Measurements from ENCODE around the gene ADAMTS12.

The ADAMTS12 gene

GRCh38 chr5:33841891-33842290 lies 49.9 kb downstream of the ADAMTS12 start:
- no peak for DNase-seq (ENCODE audit: low spot score)

DNA sequence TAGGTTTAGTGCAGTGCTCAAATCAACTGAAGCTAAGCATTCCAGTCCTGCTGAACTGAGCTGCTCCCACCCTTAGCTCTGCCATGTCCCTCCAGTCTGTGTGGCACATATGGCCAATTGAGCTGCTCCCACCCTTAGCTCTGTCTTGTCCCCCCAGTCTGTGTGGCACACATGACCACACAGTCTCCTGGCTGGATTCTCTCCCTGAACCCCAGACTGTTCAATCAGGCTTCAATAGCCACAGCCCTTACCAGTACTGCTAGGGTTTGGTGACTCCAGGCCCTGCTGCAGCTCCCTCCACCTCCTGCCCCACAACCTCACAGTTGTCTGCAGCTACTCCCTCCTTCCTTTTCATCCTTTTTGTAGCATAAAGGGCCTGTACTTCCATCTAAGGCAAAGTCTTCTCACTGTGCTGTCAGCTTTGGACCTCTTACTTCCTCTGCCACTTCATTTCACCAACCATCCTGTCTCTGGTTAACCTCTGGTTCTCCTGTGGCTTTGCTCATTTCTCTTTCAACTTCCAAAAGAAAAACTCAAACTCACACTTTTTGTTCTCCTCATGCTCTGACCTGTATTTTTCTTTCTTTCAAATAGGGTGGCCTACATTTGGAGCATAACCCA lies 50.8 kb downstream of the ADAMTS12 start:
- DNase-seq (ENCODE audit: low spot score) = no peak

DNA sequence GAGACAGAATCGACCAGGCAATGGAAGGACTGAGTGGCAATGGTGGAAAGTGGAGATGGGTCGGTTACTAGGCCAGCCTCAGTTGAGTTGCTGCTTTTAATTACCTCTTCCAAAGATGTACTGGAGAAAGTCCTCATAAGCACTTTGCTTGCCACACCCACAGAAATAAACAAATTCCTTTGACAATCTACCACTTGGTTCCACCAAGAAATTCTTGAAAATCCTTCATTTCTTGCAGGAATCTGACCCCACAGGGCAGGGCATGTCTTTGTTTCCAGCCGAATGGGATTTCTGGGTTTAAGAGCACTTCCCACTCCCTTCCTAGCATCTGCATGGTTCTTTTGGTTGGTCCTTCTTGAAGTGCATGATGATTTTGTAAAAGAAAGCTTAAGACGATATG lies 54.5 kb downstream of the ADAMTS12 start:
- DNase-seq (ENCODE audit: low spot score) = no peak

GRCh38 chr5:33834334-33834733 lies 57.5 kb downstream of the ADAMTS12 start:
- DNase-seq (ENCODE audit: low spot score) = no peak

GRCh38 chr5:33833237-33833575 lies 58.6 kb downstream of the ADAMTS12 start:
- no peak for DNase-seq (ENCODE audit: low spot score)

GRCh38 chr5:33832404-33833236 lies 59.2 kb downstream of the ADAMTS12 start:
- DNase-seq (ENCODE audit: low spot score) = no peak

DNA sequence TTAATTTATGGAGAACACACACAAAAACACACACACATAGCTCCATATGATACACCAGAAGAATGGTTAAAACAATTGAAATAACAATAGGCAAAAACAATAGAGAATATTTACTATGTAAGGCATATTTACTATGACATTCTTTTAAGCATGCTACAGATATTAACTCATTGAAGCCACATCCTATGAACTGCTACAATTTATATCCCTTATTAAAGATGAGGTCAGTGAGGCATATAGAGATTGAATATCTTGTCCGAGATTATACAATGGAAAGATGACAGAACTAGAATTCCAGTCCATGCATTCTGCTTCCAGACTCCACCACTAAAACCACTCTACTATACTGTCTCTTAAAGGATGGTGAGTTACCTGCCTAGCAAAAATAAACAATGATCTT lies 60.7 kb downstream of the ADAMTS12 start:
- DNase-seq (ENCODE audit: low spot score) = no peak

- no peak for DNase-seq (ENCODE audit: low spot score)
Measured at GRCh38 chr5:33829430-33829829, 62.4 kb downstream of the ADAMTS12 start.

DNA sequence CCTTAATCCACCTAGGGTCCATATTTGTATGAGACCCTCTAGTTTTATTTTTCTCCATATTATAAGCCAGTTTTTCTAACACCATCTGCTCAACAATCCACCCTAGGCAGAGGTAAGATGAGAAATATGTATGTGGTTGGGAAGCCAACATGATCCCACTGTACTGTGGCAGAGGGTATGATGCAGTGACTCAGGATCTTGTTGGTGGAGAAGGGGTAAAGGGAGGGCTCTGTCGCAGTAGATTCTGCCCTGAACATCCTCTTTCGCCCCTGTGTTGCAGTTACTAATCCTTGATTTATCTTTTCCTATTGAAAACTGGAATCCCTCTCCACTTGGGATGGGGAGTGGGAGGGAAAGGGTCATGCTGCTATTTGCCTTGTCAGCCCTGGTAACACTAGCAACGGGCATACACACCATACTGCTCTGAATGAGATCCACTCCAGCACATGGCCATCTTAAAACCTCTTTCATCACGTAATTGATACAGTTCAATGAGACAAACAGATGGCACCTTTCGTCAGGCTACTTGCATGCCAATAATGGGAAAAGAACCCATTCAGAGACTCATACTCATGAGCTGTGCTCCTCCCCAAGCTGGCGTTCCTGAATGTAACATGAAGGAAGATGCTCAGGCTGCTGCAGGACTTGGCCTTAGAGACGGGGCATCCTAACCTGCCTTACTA lies 63.0 kb downstream of the ADAMTS12 start:
- DNase-seq (ENCODE audit: low spot score) = no peak

- DNase-seq (ENCODE audit: low spot score) = no peak
Measured at GRCh38 chr5:33827885-33828284, 63.9 kb downstream of the ADAMTS12 start.

- no peak for DNase-seq (ENCODE audit: low spot score)
Measured at GRCh38 chr5:33827018-33827707, 64.6 kb downstream of the ADAMTS12 start.

DNA sequence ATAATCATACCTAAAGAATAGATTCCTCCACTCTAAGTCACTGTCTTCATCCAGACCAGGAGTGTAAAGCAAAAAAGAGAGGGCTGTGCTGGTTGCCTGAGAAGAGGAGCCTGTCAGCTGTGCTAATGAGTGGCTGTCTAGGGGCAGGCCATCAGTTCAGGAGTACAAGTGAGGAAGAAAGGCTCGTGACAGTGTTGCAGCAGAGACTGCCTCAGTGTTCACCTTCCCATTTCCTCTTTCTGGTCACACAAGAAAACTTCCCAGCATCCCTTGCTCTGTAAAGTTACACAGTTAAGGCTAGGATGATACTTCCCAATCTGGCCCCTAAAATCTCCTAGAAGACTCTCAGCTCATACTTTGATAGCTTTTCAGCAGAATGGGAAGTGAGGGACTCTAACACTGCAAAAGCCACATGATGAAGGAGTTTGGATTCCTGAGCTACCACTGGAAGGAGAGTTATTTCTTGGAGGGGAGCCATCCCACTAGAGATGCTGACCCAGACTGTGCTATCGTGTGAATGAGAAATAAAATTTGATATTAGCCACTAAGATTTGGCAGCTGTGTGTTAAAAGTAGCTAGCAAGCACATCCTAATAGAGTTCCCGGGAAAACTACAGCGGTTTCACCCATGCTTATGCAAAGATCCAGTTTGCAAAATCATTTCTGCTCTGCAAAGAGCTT lies 67.1 kb downstream of the ADAMTS12 start:
- DNase-seq (ENCODE audit: low spot score) = peak; percentile 55

- no peak for DNase-seq (ENCODE audit: low spot score)
Measured at GRCh38 chr5:33817301-33817700, 74.5 kb downstream of the ADAMTS12 start.

DNA sequence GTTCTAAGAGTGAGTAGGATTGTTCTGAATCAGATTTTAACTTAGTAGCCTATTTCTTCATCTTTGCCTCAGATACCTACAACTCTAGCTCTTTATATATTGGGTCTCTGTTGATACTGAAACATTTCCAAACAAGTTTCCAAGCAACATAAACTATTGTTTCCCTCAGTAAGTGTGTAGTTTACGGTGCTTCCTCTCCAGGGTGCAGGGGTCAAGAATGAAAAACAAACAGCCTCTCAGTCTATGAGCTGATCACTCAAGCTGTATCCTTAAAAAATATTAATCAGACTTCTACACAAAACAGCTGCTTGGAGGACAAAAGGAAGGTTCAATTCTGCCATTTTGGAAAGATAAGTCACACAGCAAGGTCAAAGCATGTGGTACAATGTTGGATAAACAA lies 75.0 kb downstream of the ADAMTS12 start:
- DNase-seq (ENCODE audit: low spot score) = no peak

DNA sequence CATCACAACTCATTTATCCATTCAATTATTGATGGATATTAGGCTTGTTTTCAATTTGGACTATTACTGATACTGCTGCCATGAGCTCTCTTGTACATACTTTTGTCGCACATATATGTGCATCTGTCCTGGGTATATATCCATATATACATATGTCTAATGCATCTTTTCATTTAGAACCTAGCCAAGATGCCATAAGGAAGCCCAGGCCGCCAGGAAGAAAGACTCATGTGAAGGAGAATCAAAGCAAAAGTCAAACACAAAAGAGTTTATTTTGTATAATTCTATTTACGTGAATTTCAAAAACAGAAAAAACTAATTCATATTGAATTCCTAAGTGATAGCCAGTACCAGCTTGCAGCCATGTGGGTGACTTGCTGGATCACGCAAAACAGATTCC lies 79.0 kb downstream of the ADAMTS12 start:
- no peak for DNase-seq (ENCODE audit: low spot score)

DNA sequence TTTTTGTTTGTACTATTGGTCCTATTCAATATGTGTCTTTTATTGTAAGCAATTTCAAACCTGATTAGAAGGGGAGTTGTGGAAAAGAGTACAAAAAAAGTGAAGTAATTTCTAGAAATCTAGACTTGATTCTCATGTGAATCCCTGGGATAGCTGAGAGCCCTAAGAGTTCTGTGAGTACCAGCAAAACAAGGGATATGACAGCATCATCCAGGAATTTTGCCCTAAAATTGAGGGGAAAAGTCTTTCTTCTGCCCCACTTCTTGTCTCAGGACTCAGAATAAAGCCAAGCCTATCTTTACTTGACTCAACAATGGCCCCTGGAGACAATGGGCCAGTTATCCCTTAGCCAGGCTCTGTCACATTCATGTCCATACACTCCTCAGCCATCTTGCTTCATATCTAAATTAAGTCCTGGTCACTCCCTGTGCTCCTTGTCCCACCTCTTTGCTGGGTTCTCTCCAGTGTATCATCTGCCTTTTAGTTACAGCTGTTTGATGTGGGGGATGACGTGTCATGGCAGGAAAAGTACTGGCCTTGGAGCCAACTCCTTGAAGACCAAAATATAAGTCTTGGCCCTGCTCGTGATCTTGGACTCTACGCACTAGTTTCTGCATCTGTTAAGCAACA lies 81.2 kb downstream of the ADAMTS12 start:
- DNase-seq (ENCODE audit: low spot score) = no peak

DNA sequence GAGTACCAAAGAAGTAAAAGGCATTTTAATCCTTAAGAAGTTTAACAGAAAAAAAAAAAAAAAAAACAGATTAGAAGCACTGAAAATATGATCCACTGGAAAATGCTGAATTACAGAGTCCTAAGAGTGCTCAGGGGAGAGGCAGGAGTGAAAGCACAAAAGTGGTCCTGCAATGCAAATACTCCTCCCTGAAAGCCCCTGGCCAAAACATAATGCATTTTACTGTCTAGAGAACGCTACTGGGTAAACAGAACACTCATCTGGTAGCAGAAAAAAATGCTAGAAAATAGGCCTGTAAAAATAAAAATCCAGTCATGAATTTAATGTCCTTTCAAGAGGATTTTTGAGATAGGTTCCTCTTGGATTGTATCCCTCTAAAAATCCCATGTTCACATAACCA lies 81.9 kb downstream of the ADAMTS12 start:
- no peak for DNase-seq (ENCODE audit: low spot score)

GRCh38 chr5:33808699-33809098 lies 83.1 kb downstream of the ADAMTS12 start:
- no peak for DNase-seq (ENCODE audit: low spot score)

DNA sequence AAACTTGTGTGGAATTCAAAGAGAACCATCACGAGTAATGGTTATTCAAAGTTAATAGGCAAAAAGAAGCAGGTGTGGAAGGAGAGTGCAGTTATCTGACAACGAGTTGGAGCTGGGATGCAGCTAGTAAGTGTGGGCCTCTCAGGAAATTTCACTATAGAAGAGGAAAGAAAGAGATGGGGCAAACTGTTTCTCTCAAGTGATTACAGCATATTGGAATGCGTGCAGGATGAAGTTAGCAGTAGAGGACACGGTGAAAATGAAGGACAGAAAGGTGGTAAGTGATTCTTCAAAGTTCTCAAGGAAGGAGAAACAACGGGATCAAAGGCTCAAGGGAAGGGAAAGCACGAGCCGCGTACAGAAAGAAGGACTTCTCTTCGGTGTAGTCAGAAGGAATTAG lies 84.0 kb downstream of the ADAMTS12 start:
- DNase-seq (ENCODE audit: low spot score) = no peak

- DNase-seq (ENCODE audit: low spot score) = peak; percentile 61
Measured at GRCh38 chr5:33806738-33807442, 84.9 kb downstream of the ADAMTS12 start.

DNA sequence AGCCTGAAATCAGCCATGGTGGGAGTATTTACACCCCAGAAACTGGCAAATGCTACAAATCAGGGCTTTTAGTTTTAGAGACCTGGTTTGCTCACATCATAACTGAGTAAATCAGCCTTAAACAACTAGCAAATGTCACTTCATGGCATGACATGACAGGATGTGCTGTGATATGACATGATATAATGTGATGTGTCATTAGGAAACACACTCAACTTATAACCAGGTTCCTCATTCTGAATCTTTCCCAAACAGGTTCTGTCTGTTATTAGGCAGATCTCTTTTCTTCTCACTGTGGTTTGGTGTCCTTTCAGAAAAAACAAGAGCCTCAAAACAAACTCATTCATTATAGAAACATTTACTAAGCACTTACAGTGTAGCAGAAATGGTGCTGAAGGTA lies 90.5 kb downstream of the ADAMTS12 start:
- DNase-seq (ENCODE audit: low spot score) = no peak

Measured in AG08395 (cell line).